CD4-positive, alpha-beta T cell treated with Interleukin-17A for 1 hour (primary cell): ENCODE measurements around the gene IGFN1.

ENCODE experiments used
- DNase-seq: peaks from one replicate; pipeline ENCODE4 v3.0.0-alpha.2; 2020

The IGFN1 gene

DNA sequence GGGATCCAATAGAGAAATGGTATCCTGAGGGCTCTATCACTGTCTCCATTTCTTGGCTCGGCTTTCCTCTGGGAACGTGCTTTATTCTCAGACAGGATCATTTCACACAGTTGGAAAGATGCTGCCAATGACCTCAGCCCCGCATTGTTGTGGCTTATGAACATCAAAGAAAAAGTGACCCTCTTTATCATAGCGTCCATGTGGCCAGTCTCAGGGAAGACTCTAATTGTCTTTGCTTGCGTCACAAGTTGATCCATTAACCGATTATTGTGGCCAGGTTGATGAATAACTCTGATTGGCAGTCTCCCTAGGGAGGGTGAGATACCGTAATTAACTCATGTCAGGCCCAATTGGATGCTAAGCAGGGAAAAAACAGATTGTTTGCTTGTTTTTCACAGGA is 26.0 kb upstream of the IGFN1 start:
- DNase-seq, result no peak

DNA sequence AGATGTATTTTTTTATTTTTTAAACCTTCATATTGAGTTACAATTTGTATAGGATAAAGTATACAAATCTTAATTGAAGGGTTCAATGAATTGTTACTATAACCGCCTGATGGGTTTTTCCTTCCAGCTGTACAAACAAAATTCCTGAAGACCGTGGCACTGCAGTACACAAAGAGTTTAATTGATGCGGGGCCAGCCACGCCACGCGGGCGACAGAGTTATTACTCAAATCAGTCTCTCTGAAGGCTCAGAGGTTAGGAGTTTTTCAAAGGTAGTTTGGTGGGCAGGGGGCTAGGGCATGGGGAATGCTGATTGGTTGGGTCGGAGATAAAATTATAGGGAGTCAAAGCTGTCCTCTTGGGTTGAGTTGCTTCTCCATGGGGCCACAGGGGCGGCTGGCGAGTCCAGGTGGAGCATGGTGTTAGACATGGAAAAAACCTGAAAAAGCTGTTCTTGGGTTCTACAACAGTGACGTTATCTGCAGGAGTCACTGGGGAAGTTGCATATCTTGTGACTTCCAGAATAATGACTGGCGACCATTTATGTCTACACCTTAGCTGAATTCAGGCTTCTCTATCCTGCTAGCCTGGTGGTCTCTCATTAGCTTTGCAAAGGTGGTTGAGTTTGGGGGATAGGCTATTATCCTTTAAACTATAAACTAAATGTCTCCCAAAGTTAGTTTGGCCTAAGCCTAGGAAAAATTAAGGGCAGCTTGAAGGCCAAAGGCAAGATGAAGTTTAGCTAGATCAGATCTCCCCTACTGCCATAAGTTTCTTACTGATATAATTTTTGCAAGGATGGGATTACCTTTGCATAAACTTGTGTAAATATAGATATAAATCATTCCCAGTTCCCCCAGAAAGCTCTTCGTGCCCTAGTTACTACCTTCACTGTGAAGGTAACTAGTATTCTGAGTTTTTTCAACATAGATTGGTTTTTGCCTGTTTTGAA is 23.3 kb upstream of the IGFN1 start:
- no peak for DNase-seq

DNA sequence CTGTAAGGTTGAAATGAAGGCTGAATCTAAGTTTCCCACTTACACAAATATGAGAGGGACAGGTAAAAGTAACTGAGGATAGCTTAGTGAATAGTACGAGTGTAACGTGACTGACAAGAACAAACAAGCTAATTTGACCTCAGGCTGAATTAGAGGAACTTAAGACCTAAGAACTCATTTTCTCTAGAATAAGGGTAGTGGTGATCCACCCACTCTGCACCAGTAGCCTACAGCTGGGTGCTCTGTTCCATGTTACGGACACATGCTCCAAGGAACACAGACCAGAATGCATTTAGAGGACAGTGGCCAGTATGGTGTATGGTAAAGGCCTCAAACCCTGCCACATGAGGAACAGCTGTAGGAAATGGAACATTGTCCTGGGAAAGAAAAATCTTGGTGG is 21.4 kb upstream of the IGFN1 start:
- no peak for DNase-seq

DNA sequence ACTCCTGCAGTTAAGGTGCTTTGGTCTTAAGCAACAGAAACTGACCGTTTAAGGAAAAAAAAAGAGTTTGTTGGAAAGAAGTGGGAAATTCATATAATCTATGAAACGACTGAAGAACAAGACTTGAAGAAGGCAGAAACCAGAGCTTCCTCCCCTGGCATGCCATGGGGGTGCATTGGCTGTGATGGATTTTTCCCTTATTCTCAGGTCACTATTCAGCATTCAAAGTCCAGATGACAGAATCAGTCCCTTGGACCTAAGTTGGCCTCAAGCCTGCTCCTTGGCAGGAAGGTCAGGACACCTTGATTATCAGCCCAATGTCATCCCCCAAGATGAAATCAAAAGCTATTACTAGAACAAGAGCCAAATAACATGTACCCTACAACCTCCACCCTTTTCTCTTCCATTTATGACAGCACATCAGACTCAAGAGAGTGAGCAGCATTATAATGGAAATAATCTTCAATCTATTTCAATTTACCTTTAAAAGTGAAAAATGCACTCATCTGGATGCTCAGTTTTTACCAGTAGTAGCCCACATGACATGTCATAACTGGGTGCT is 20.6 kb upstream of the IGFN1 start:
- no peak for DNase-seq

DNA sequence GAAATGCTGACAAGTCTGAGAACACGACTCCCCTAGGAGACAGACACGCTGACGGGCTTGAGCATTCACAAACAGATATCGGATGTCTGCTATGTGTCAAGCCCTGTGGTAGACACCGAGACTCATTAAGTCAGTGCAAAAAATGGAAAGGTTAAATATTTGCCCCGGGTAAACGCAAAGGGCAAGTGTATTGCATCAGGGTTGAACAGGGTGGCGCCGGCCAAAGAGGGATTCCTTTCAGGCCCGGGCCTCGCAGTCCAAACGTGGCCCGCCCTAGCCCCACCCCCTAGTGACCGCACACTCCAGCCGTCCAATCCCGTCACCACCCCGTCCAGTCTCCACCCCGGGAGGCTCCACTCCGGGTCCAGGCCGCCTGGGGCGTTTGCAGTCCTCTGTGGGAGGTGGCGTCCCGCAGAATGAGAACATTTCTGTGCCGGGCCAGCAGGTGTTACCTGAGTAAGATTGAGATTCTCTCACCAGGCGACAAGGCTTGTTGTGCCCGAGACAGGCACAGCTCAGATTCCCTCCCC is 20.0 kb upstream of the IGFN1 start:
- peak; percentile 84 for DNase-seq

DNA sequence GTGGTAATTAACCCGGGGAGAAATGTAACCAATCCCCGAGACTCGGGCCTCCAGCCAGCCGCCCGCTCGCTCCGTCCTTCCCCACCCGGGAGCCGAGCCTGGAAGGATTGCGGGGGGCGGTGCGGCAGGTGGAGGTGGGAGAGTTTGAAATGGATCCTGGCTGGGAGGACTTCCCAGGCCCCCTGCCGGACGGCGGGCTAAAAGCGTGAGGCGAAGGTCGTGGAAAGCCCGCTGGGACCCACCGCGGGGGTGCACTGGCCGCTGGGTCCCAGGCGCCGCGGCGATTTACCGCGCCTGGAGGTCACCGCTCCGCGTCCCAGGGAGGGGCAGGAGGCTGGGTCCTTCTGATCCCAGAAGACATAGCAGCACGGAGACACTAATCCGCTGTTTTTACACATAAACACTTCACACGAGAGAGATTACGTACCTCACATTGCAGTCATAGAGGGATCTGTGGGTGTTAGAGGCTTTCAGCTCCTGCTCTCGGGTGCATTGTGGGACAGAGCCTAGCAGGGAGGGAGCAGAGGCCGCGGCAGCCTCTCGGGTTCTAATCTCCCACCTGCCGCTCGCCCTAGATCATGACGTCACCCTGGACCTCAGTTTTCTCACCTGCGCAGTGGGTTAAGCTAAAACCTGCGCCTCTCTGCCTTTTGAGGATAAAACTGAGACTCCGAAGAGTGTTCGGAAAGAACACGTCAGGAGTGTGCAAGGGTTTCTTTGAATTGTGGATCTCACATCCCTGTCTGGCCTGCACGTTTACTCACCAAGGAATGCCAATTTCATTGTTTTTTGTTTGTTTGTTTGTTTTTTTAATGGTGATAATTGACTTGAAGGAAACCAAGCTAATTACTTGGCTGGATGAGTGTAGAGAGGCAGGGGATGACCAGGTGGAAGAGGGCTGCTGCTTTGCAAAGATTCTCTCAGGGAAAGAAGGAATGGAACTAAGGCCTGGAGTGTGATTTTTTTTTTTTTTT is 19.3 kb upstream of the IGFN1 start:
- DNase-seq, result peak; percentile 49

DNA sequence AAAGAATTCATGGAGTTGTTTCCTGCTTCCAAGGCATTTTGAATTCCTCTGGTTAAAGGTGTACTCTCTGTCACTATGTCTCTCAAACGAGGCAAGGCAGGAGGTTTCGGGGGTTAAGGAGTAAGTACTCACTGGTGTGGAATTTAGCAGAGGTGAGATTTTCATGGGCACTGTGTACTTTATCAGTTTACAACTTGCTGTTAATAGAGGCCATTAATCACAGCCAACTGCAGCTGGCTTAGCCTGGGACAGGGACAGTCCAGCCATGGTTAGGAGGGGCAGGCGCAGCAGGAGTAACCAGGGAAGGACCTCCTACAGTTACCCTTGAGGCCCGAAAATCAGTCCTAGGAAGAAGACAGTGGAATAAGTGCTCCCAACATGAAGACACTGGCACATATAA is 18.3 kb upstream of the IGFN1 start:
- DNase-seq, result no peak

DNA sequence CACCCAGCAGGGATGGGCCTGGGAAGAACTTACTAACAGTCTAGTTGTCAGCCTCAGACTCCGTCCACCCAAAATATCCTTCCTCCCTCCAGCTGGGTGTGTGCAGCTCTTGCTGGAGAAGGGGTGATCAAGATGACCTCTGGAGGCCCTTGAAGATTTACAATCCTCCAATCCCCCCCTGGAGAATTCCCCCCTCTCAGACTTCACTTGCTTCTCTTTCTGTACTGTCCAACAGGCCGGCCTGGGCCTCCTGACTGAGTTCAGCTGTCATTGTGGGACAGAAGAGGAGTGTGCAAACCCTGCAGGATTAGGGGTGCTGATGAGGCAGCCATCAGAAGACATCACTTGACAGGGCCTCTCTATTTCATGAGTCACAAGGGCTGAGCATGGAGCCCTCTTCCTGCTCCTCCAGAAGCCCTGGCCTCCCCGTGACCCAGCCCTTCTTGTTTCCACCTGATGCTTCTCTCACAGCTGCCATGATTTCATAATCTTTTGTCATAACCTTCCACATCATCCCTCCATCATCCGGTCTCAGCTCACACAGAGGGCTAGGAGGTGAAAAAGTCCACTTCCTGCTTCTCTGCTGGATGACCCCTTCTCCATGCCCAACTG is 17.5 kb upstream of the IGFN1 start:
- DNase-seq, result no peak

DNA sequence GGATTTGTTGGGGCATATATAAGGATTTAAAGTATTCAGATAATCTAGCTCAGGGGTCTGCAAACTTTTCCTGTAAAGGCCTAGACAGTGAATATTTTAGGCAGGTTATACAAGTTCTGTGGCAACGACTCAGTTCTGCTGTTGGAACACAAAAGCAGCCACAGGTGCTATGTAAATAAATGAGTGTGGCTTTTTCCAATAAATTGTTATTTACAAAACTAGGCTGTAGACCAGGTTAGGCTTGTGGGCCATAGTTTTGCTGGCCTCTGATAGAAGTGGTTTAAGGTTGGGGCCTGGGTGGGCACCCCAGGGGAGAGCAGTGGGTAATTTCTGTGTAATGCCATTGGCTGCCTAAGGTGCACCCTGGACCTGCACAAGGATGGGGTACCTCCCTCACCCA is 16.9 kb upstream of the IGFN1 start:
- no peak for DNase-seq

DNA sequence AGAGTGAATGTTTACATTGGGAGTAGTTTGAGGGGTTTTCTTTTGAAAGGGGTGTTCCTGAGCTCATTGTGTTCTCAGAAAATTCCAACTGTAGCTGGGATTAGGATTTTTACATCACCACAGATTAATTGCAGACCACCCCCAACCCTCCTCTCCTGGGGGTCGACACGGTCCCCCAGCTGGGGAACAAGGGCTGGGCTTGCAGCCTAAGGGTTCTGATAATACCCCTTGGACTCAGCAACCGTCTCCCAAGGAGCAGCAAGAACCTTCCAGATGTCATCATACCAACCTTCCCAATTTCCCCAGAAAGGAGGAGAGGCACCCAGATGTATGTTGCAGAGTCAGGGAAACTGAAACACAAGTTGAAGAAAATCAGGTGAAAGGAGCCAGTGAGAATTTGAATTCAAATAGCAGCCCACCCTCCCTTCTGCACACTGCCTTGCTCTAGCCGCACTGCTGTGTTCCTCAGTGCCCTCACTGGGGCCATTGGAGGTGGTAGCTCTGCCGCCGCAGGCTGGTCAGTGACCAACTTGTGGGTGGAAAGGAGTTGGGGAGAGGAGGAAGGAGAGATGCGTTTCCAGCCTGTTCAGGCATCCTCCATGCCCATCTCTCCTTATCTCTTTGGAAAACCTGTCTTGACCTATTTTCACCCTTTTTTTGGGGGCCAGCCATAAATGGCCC is 14.7 kb upstream of the IGFN1 start:
- DNase-seq, result no peak

DNA sequence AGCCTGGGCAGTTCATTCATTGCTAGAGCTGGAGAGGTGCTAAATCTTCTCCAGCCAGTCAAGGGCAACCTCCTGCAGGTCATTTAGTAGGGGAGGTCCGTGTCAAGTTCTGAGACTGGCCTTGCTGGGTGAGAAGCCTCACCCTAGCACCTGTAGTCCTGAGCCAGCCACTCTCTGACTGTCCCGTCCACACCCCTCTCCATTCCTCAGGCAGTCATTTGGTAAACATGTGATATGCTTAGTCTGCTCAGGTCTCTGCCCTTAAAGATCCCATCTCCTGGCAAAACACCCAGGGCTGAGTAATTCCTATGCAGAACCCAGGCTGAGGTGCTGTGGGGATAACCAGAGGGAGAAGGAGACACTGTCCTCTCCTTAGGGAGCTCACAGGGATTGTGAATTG is 13.7 kb upstream of the IGFN1 start:
- no peak for DNase-seq

DNA sequence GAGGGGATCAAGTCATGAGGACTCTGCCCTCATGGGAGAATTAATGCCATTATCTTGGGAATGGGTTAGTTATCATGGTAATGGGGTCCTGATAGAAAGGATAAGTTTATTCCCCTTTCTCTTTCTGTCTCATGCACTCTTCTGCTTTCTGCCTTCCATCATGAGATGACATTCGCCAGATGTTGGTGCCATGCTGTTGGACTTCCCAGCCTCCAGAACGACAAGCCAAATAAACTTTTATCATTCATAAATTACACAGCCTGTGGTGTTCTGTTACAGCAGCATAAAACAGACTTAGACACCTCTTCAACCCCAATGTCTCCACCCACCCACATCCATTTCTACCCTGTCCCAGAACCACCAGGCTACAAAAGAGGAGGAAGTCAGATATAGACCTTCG is 11.9 kb upstream of the IGFN1 start:
- DNase-seq, result no peak

DNA sequence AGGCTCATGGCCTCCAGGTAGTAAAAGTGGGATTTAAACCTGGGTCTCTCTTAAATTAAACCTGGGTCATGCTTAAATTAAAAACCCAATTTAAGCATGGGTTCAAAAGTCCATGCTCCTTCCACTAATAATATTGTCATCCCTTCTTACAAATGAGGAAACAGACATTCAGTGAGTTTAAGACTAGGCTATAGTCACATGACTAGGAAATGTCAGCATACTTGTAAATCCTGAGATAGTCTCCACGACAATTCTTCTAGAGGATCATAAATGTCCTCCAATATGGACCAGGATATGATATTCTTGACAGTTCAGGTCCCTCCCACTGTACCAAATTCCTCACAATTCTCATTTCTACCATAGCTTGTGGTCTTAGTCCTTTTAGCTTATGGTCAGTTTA is 10.5 kb upstream of the IGFN1 start:
- no peak for DNase-seq

DNA sequence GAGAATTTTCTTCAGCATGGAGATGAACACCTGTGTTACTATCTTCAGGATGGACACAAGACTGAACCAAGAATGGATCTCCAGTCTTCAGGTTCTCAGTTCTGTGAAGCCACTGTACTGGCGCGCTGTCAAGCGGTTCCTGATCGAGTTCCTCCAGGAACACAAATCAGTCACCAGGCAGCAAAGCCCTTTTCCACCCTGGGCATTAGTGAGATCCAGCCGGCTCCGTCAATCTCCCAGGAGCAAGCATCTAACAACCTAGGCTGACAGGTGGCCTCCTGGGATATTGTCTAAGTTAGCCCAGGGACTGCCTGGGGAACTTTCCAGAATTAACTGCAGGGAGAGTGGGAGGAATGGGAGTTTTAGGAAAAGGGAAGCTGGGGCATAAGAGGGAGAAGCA is 9.7 kb upstream of the IGFN1 start:
- no peak for DNase-seq

DNA sequence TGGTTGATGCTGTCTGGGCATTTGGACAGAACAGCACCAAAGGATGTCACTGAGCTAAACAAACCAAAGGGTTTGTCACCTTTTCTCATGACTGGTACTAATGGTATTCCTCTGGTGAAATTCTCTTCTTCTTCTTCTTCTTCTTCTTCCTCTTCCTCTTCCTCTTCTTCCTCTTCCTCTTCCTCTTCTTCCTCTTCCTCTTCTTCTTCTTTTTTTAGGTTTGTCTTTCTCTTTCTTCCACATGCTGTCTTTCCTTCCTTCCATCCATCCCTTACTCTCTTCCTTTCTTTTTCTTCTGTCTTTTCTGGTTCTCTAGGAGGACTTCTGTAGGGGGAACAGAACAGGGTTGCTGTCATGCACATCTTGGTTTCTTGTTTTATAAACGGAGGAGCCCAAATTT is 9.3 kb upstream of the IGFN1 start:
- no peak for DNase-seq

DNA sequence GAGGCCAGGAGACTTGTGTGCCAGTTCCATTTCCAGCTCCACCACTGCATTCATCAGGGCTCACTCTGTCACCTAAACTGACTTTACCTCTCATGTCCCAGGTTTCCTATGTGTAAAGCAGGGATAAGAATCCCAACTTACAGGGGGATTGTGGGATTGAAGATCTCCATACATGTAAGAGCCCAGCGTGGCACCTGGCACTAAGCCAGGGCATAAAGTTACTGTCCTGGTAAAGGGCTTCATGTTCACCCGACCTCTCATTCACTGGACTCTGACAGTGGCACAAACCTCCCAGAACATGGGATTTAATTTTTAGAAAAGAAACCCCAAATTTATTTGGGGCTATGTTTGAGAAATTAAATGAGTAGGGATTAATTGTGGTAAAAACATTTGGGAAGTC is 8.9 kb upstream of the IGFN1 start:
- no peak for DNase-seq

DNA sequence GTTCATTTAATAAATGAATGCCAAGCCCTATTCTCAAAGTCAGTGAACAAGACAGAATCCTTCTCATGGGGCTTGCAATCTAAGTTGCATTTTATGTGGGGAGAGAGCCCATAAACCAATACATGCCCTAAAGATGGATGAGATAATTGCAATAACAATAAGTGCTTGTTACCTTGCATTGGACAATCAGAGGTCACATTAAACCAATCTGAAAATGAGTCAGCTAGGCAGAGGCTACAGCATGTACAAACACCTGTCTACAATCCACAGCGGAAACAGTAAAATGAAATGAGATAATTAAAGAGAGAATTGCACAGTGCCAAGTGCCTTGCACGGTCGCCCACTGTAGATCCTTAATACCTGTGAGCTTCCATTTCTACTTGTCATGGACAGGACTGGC is 7.4 kb upstream of the IGFN1 start:
- no peak for DNase-seq

DNA sequence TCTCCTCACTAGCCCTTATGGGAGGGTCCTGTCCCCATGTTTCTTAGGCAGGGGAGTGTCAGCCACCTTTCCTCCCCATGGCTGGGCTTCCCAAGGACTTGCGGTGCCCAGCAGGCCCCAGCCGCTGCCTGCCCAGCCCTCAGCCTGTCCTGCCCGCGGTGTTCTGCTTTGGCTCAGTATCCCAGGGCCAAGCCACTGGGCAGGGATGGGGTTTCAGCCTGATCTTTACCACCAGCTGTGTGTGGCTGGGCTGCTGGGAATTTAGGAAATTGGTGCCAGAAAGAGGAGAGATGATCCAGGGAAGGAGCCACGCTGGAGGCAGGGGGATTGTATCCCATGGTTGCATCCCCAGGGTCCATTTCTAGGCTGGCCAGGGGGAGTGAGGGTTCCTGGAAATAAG is 6.9 kb upstream of the IGFN1 start:
- no peak for DNase-seq

DNA sequence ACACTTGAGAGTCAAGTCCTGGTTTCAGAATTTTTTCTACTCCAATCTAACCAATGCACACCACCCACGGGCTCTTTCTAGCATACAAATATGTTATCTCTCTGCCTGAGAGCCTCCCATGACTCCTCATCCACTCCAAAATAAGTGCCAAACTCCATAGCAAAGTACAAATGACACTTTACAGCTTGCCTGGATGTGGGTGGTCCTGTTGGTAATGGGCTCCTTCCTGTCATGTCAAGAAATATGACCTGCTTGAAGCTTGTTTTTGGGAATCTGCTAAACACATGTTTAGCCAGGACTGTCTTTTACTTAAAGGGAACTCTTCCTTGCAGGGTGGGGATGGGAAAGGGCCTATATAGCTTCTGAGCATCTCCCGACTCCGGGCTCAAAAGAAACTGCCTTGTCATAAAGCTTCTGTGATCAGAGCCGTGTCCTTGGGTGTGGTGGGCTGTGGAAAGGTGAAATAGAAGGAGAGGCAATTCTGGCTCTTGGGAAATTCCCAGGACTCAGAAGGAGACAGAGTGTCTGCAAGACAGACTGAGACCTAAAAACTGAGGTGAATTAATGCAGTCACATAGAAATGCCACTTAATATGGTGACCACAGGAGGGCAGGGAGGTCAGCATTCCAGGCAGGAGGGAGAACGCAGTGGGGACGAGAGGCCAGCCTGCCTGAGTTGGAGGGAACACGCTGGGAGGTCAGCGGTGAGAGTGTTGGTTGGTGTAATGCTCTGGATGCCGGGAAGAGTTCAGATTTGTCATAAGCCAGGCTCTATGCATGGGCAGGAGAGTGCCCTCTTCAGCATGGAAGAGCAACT is 6.1 kb upstream of the IGFN1 start:
- DNase-seq, result no peak

DNA sequence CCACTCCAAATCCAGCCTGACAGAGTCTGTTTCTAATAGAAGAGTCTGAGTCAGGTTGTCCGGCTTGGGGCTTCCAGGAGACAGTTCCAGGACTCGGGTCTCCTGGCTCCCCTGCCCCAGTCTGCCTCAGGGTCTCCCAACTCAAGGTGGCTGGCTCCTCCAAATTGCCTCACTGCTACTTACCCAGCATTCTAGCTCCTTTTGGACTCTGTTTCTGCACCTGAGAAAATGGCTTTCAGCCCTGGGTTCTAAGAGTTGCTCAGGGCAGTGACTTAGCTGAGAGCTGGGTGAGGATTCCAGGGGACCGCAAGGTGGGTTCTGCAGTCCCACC is 5.5 kb upstream of the IGFN1 start:
- peak; percentile 1 for DNase-seq

DNA sequence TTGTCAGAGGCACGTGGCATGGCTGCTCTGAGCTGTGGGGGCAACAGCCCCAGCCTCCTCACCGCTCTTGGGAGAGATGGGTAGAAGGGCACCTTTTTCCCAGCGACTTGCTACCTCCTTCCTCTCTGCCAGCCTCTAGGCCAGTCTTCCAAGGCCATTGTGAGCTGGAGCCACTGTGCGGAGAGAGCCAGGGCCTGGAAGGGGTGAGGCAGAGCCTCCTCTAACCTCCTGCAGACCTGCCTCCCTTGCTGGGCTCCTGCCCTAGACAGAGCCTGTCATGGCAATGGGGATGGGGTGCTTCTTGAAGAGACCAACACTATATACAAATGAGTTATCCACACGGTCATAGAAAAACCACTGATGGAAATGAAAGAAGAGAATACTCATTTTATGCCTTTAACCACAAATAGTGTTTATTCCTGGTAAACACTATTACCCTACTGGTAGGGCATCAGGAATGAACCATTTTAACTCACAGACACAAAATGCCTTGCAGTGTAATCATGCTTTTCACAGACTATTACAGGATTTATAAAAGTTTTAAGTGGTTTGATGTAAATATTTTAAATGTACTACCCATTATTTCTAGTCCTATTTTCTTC is 5.0 kb upstream of the IGFN1 start:
- DNase-seq, result no peak
